Measurements from ENCODE around the gene ITSN1.

GRCh38 chr21:33878824-33879223 lies 236.5 kb downstream of the ITSN1 start:
- no peak for TF ChIP-seq POLR2A (IDR thresholded peaks at IDR 0.05)
- TF ChIP-seq CTCF (IDR thresholded peaks at IDR 0.05) = no peak
